ENCODE results near the gene MBD5.

MBD5 gene

DNA sequence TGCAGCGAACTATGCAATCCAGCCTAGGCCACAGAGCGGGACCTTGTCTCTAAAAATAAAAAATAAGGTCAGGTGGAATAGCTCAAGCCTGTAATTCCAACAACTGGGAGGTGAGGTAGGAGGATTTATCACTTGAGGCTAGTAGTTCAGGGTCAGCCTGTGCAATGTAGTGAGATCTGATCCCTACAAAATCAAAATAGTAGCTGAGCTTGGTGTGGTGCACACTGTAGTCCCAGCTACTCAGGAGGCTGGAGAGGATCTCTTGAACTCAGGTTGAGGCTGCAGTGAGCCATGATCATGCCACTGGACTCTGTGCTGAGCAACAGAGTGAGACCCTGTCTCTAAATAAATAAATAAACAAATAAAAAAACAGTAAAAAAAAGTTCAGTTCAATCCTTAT, 5.7 kb downstream of the MBD5 start:
- DNase-seq: no peak

DNA sequence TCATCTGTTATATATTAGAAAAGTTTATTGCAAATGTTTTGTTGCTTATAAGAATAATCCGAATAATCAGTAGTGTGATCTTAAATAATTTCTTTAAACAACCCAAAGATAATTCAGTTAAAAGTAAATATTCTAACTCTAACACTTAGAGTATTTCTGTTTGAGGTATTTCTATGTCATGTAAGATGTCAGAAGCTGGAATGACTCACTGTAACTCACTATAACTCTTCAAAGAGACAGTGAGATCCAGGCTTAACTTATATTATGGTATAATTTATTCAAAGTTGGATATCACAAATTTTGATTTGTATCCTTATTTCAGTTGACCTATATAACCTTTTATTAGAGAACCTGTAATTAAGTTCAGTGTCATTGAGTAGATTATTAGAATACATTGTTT, 6.9 kb downstream of the MBD5 start:
- no peak for DNase-seq

DNA sequence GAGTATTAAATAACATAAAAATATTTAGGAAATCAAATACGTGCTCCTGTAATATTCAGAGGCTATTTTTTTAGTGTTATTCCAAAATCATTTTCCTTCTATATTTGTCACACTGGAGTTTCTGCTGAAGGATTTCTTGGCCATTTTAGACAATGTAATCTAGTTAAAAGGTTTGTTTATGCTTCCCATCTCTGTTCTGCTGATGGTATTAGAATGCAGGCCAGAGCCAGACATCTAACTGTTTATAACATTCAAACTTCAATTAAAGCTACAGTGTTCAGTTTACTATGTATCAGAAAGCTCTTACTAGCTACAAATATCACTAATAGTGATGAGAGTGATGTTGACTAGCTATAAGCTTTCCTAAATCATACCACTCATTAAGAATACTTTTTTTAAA, 7.9 kb downstream of the MBD5 start:
- DNase-seq: no peak

DNA sequence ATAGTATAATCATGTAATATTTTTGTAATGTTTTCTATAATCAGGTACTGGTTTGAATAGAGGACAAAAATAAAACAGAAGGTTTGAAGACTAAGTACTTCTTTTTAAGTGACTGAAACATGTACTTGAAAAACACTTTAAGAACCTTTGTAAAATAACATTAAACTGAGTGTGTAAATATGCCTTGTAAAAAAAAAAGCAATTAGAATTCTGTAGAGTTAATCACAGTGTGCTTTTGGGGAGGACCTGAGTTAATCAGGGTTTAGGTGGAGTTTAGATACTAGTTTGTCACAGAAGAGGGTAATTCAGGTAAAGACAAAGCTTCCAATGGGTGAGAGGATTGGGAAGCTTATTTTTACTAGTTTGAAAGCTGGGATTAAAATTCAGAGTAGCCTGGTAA, 10.3 kb downstream of the MBD5 start:
- DNase-seq: no peak

DNA sequence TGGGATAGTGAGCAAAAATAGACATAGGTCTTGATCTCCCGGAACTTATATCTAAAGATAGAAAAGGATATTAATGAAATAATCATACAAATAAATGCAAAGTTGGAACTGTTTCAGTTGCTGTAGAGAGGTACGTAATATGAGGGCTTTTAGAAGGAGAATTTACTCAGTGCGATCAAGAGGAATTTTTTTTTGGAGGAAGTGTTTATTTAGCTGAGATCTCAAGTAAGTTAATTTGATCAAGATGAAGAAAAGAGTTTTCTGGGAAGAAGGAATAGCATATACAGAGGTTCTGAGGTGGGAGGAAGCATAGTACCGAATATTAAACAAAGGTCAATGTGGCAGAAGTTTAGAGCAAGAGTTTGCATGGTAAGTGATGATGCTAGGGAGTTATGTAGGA, 11.3 kb downstream of the MBD5 start:
- DNase-seq: no peak

DNA sequence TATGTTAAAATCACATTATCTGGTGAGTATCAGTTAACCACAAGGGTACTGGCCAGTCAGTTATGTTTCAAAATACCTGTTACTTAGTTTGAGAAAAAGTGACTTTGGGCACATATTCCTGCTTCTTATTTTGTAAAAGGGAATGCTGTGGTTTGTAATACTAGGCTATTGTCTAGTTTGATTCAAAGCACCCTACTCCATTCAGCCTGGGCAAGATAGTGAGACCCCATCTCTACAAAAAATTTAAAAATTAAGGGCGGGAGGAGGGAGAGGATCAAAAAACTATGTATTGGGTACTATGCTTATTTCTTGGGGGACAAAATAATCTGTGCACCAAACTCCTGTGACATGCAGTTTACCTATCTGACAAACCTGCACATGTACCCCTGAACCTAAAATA, 18.9 kb downstream of the MBD5 start:
- no peak for DNase-seq

DNA sequence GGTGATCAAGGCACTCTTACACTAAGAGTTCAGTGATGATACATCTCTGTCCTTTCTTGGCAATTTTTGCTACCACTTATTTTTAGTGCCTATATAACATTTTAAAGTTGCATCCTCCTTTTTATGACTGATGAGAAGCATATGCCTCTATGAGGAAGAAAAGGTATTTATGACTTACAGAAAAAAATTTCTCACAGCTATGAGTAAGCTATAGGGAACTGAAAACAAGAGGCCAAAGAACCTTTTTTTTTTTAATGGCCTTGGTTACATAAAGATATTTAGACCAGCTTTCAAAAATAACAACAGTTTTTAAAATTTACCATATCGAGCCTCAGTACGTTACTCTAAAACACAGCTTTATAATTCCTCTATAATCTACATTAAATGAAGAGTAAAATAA, 21.3 kb downstream of the MBD5 start:
- no peak for DNase-seq

DNA sequence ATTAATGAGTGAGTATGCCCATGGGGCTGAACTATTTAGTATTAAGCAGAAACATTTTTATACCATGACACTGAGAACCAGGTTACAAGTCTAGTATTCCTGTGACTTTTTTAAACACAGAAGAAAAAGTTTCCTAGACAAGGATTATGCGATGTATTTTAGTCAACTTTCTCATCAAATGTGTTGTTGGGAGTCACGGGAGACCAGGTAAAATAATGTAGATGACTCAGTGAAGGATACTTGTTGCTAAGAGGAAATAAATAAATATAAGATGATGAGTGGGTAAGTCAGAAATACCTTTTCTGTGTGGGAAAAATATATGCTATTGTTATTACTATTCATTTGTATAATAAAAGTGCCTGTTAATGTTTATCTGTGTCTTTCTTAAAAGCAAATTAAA, 23.4 kb downstream of the MBD5 start:
- no peak for DNase-seq

DNA sequence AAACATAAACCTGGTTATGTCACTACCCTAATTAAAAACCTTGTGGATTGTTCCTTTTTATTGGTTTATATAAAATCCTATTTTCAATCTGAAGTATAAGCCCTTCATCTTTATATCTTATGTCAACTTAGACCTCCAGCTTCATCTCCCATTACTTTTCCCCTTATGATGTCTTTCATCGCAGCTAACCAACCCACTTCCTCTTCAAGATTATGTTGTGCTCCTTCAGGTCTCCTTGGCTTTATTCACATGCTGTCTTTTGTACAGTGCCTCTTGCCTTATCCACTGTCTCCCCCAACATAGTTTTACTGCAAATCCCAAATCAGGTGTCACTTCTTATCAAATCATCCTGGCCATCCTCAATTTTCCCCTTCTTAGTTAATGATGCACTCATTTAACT, 25.9 kb downstream of the MBD5 start:
- DNase-seq: no peak

DNA sequence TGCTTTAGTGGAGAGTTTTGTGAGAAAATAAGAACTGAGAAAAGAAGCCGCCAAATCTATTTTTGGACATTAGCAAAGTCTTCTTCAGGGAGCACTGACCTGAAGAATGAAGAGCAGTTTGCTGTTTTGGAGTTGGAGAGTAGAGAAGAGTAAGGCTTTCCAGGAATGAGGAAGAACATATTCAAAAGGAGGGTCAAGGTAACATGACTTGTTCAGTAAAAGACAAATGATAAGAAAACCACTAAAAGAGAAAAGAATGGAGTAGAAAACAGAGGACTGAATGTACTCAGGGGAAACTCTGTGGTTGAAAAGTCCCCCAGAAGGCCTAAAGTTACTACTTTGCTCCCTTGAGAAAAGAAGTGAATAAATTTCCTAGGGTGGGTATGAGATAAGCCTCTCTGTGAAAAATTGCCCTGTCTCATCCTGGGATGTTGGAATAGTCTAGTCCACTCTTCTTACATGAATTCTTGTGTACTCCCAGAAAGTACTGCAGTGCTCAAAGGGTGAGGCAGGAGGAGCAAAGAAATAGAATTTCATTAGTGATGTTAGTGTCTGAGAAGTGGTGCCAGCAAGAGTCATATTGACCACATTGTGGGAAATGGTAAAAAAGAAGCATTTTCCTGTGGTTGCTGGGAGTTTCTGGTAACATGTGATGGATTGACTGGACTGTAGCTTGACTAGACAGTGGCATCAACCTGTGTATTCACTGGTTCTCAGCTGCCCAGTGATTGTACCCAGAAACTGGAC, 27.8 kb downstream of the MBD5 start:
- no peak for DNase-seq

DNA sequence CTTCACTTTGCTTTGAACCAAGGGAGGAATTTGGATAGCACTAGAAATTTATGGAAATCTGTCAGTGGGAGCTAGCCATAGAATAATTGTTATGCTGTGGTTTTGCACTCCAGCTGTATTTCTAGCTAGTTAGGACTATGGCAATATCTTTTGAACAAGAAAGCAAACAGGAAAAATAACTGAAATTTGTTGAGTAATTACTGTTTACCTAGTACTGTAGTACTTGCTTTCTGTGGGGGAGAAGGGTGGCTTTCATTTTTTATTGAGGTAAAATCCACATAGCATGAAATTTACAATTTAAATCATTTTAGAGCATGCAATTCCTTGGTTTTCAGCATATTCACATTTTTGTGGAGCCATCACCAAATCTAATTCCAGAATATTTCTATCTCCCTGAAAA, 28.4 kb downstream of the MBD5 start:
- DNase-seq: no peak

DNA sequence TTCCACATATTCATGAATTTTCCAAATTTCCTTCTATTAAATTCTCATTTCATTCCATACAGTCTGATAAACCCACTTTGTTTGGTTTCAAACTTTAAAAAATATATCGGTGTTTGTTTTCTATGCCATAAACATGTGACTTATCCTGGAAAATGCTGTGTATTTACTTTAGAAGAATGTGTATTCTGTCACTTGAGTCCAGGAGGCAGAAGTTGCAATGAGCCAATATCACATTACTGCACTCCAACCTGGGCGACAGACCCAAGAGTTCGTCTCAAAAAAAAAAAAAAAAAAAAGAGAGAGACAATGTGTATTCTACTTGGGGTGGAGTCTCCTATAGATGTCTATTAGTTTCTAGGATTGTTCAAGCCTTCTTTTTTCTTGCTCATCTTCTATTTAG, 31.8 kb downstream of the MBD5 start:
- no peak for DNase-seq

DNA sequence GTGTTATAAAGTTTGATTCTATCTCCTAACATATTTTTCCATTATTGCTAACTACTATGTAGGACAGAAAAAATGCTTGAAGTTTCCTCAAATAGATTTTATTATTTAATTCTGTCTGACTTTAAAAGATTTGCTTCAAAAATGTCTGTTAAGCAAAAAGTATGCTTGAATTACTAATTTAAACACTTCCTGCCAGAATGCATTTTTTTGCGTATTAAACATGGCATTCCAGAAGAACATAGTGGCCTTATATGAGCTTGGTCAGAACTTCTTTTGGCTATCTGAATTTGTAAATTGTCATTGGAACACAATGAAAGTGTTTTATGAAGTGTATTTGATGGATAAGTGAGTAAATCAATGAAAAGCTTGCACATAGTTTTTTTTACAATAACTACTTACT, 37.8 kb downstream of the MBD5 start:
- DNase-seq: no peak

DNA sequence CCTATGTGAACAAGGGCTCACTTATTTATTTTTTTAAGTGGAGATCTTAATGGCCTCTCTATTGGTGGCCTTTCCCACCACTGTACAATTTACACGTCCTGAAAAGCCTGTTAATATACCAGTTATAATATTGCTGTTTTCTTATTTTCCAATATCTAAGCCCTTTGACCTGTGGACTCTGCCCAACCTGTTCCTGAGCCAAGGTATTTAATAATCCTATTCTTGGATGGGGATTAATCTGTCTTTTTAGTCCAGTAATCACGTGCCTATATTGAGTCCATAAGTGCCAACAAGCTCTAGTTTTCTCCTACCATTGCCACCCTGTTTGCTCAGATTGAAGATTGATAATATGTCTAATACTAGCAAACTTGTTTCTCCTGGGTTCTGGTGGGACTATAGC, 42.7 kb downstream of the MBD5 start:
- DNase-seq: no peak

DNA sequence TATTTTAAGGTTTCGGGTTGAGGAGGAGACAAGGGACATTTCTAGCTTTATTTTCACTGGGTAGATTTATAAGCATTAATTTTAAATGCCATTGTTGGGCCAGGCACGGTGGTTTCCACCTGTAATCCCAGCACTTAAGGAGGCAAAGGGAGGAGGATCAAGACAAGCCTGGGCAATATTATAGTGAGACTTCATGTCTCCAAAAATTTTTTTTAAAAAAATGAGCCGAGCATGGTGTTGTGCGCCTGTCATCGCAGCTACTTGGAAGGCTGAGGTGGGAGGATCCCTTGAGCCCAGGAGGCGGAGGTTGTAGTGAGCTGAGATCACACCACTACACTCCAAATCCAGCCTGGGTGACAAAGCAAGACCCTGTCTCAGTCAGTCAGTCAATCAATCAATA, 45.0 kb downstream of the MBD5 start:
- DNase-seq: no peak

DNA sequence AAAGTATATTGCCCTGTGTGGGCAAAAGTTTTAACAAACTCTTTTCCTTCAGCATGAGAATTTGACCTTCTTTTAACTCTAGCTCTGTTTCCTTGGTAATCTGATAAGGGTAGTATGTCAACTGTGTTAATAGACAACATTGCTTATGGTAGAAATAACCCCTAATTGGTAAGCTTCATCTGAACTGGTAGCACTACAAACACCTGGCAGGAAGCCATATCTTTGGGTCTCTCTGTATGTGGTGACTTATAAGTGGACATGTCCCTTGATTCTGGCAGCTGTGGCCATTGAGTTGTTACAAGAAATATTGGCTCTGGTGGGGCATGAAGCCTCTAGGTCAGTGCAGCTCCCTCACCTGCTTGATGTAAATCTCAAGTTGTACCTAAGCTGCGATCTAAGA, 46.9 kb downstream of the MBD5 start:
- no peak for DNase-seq

DNA sequence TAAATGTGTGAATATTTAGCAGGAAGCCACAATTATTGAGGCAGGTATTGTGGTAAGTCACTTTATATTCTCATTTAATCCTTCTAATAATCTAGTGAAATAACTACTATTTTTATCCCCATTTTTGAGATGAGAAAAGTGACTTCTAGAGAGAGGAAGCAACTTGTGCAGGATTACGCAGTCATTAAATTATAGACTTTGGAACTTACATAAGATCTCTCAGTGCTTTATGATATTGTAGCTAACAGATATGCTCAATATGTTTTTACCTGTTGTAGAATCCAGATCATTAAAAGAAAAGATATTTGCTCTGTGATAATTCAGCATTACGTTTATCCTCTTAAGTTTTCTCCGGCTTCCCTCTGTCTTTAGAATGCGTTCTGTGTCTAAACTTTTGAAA, 50.5 kb downstream of the MBD5 start:
- no peak for DNase-seq

DNA sequence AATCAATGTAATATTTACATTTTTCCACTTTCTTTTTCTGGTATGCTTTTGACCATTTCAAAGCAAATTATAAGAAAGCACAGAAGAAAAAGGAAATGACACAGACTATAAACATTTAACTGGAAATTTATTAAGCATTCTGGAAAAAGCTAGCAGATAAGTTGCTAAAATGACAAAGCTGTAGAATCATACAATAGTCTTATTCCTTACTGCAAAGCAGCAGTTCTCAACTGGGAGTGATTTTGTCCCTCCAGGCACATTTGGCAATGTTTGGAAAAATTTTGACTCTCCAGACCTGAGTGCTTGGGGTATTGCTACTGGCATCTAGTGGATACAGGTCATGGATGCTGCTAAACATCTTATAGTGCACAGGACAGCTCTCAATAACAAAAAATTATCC, 75.1 kb downstream of the MBD5 start:
- DNase-seq: no peak

DNA sequence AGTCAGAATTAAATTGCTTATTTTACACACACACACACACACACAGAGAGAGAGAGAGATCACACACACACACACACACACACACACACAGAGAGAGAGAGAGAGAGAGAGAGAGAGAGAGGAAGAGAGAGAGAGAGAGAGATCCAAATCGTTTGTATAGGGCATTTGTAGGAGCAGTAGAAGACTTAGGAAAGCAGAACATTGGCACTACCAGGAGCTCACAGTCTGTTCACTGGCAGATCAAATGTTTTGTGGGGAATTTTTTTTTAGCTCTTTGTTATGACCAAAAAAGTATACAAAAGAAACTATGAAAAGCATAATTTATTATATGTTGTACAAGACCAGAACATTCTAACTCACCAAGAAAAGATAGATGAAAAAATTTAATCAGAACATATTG, 81.8 kb downstream of the MBD5 start:
- DNase-seq: no peak

DNA sequence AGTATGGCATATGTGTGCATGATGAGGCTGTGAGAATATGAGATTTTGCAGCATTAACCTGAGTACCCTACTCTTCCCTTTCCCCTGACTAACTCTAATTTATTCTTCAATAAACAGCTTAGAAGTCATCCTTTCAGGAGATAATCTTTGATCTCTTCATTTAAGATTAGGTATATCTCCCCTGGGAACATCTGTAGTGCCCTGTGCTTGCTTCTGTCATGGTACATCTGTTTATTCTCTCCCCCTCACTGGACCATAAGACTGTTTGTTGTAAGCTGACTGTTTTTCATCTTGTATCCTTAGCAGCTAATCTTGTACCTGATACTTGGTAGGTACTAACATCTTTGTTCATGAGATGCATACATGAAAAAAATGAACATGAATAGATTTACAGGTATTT, 83.1 kb downstream of the MBD5 start:
- DNase-seq: no peak

DNA sequence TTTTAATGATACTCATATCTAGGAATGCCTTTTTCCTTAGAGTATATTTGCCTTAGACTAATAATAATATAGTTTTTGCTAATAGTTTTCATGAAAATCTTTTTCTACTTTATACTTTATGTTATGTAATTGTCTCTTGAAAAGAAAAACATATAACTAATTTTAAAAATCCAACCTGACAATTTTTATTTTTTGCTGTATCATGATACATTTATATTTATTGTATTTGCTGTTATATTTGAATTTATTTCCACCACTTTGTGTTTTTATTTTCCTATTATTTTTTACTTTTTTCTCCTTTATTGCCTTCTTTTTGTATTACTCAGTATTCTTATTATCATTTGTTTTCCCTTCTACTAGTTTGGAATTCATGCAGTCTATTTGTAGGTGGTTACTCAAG, 85.4 kb downstream of the MBD5 start:
- DNase-seq: no peak

DNA sequence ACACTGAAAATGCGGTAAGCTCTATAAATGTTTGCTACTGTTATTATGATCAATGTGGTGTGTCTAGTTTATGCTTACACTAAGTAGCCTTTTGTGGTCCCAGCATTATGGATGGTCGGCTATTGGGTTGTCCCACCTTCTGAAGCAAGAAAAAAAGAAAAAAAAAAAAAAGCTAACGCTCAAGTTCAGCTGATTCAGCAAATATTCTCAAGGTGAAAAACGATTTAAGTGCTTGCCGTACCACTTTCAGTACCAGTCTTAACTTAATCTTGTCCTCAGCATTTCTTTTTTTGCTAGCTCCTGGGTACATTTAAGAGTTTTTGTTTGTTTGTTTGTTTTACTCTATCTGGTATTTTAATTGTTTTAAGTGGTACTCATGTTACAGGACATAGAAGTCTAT, 87.5 kb downstream of the MBD5 start:
- no peak for DNase-seq

DNA sequence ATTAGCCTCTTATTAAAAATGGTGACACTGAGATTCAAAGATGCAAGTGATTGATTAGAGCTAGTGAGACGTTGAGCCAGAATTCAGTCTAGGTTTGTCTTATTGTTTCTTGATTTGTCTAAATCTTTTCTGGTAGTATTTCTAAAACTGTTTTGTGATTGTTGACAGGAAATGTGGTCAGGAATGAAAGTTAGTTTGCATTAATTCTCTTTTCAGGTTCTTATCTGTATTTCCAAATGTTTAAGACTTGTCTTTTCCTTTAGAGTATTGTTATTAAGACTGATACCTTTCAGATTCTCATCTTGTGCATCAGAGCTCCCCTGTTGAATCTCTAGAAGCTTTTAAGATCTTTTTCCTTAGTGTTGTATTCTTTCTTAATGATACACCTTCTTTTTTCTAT, 89.3 kb downstream of the MBD5 start:
- no peak for DNase-seq

DNA sequence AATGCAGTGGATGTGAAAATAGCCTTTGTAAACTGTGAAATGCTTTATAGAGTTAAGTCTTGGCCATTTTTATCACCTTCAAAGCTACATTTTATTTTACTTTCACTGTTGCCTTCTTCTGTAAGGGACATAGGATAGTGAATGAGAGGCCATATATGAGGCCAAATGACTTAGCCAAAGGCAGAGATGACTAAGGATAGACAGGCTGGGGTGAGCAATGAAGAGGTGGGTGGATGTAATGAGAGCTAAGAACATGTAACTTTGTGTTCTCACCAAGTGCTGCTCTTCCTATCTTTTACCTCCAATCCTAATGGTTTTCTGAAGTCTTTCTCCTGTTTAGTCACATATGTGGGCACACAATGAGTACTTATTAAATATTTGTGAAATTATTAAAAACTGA, 101.9 kb downstream of the MBD5 start:
- DNase-seq: no peak

DNA sequence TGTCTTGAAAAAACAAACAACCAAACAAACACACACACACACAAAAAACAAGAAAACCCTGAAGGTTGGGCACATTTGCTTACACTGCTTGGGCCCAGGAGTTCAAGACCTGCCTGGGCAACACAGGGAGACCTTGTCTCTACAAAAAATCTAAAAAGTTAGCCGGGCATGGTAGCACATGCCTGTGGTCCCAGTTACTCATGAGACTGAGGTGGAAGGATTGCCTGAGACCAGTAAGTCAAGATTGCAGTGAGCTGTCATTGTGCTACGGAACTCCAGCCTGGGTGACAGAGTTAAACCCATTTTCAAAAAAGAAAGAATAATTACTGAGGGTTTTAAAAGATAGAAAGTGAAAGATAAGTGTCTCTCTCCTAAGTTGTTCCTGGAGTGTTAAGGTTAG, 103.4 kb downstream of the MBD5 start:
- DNase-seq: no peak

DNA sequence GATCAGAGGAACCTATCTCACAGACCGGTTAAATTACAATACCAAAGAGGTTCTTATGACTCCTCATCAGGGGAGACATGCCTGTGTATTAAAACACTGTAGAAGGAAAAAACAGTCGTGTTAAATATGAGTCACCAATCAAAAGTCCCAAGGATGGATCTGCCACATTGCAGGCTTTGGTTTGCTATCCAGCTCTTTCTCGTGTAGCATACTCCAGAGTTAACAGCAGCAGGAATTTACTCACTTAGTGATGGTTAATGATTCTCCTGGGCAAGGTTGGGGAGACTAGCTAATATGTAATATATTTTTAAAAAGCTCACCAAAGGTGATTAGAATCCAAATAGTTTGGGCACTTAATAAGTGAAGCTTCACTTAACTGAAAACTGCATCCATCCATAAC, 109.7 kb downstream of the MBD5 start:
- no peak for DNase-seq

Data from NCI-H187 (cell line).